HepG2 (cell line): ENCODE measurements around the gene ONECUT3. TPM values are rescaled to one million over a fixed set of nuclear protein-coding genes. Genes with fewer than 3 reads are reported as not detected.
"Not testable (repeated sequence)": the region's sequence is repeated elsewhere in the genome, so short reads cannot be mapped to it uniquely, and the experiment has no call there.

Experiments
- ATAC-seq: fragments of 200-7000 bp; cut with Tn5 transposase; 3 replicates; pipeline ENCODE4 v1.9.1; 2020; ENCODE audit warnings: mild to moderate bottlenecking, moderate library complexity
- BruUV-seq: library from RNA; stranded (reverse); fragments of 400-500 nt; replicated peaks from 2 replicates; lab custom pipeline; 2021; lab: Mats Ljungman, UMichigan
- CTCF ChIA-PET: fragments of 300-600 bp; formaldehyde crosslinking; extraction: SDS; loops from one replicate; lab custom pipeline; 2021; ENCODE audit warnings: low total read pairs, inconsistent platforms, low intra/inter-chr PET ratio; lab: Yijun Ruan, JAX
- POLR2A ChIA-PET: fragments of 350-600 bp; sonication (Branson Sonifier 250); formaldehyde crosslinking; loops from one replicate; lab custom pipeline; 2020; ENCODE audit warnings: antibody characterized with exemption, inconsistent platforms; lab: Yijun Ruan, JAX
- DNase-seq: peaks from one replicate; pipeline ENCODE4 v3.0.0-alpha.2; 2015; ENCODE audit warnings: low spot score
- FAIRE-seq: peaks from 3 replicates; lab custom pipeline; 2011; peaks lifted over from hg19 to GRCh38; lab: Jason Lieb, UNC
- H2AFZ ChIP-seq: one replicate; pipeline ENCODE4 v1.6.1; 2011; ENCODE audit warnings: low read length, inconsistent platforms
- H3K27ac ChIP-seq: fragments of 300-600 bp; 3 replicates; pipeline ENCODE4 v1.8.0; 2011; ENCODE audit warnings: mixed run types, mild to moderate bottlenecking, mixed read lengths, low read length, inconsistent platforms; ENCODE audit not compliant: insufficient read depth; ENCODE audit errors: extremely low read length
- H3K27me3 ChIP-seq, 2 experiments: fragments of 200-600 bp in 1 of 2; 2 replicates in 1 of 2; 3 replicates in 1 of 2; pipeline versions ENCODE4 v1.6.0 to v1.8.0; 2011; ENCODE audit warnings: low read length in 2 of 2, mild to moderate bottlenecking in 2 of 2, moderate library complexity in 2 of 2, inconsistent platforms in 1 of 2; ENCODE audit not compliant: insufficient read depth in 2 of 2, control insufficient read depth in 1 of 2
- H3K36me3 ChIP-seq, 2 experiments: fragments of 200-600 bp in 1 of 2; replicated peaks in 1 of 2; 2 replicates in 1 of 2; 3 replicates in 1 of 2; pipeline versions ENCODE4 v1.5.1 to v1.8.0; 2011; ENCODE audit warnings: low read length in 2 of 2, inconsistent platforms in 1 of 2; ENCODE audit not compliant: insufficient read depth in 2 of 2, control insufficient read depth in 1 of 2
- H3K4me1 ChIP-seq: 2 replicates; pipeline ENCODE4 v1.5.1; 2012; ENCODE audit warnings: low read length, inconsistent platforms; ENCODE audit not compliant: insufficient read depth
- H3K4me2 ChIP-seq: 2 replicates; pipeline ENCODE4 v1.6.0; 2011; ENCODE audit warnings: low read depth, low read length, inconsistent platforms
- H3K4me3 ChIP-seq, 3 experiments: fragments of 200-600 bp in 1 of 3; sonication (generic), shearing (Covaris generic) in 1 of 3; replicated peaks in 1 of 3; 2 replicates each; pipeline ENCODE4 v1.5.1; 2011 to 2016; ENCODE audit warnings: low read length in 3 of 3, inconsistent platforms in 2 of 3, low read depth in 2 of 3, mild to moderate bottlenecking in 2 of 3, control low read depth in 1 of 3, mixed read lengths in 1 of 3; ENCODE audit not compliant: insufficient read depth in 1 of 3
- H3K79me2 ChIP-seq: one replicate; pipeline ENCODE4 v1.6.1; 2011; ENCODE audit warnings: low read length, inconsistent platforms; ENCODE audit not compliant: insufficient read depth
- H3K9ac ChIP-seq: 2 replicates; pipeline ENCODE4 v1.6.0; 2011; ENCODE audit warnings: mild to moderate bottlenecking, low read depth, low read length, inconsistent platforms; ENCODE audit not compliant: insufficient read depth
- H3K9me3 ChIP-seq: 2 replicates; pipeline ENCODE4 v1.5.1; 2012; ENCODE audit warnings: mild to moderate bottlenecking, low read length
- H4K20me1 ChIP-seq: 2 replicates; pipeline ENCODE4 v1.6.0; 2011; ENCODE audit warnings: inconsistent platforms, mild to moderate bottlenecking, low read length, moderate library complexity; ENCODE audit not compliant: insufficient read depth
- HMGXB4 ChIP-seq, 2 experiments: sonication (generic) in 1 of 2; formaldehyde crosslinking in 1 of 2; IDR thresholded peaks; 2 replicates each; pipeline versions ENCODE4 v1.4.0 to v1.6.1; 2018 to 2020; ENCODE audit warnings: missing genetic modification reagents in 2 of 2, borderline replicate concordance in 1 of 2, low read depth in 1 of 2, mild to moderate bottlenecking in 1 of 2, missing biosample characterization in 1 of 2
- MTF2 ChIP-seq: sonication (generic); formaldehyde crosslinking; IDR thresholded peaks from 2 replicates; pipeline ENCODE4 v1.5.0; 2020; ENCODE audit warnings: missing genetic modification reagents, borderline replicate concordance
- WGBS: methylation state at CpG from one replicate; pipeline ENCODE4 v1.1.6; 2017; ENCODE audit warnings: low lambda C conversion rate; 5-methylcytosine and 5-hydroxymethylcytosine counted together
- in situ Hi-C: cut with HindIII; loops from 2 replicates; pipeline ENCODE4 v1.10.0; 2017; ENCODE audit warnings: low pct_unique_long_range_greater_than_20kb; ENCODE audit not compliant: extremely low pct_ligation_motif_present
- intact Hi-C: fragments of 100-400 bp; cut with micrococcal nuclease; formaldehyde crosslinking; loops from one replicate; pipeline ENCODE4 v1.10.0; 2022; ENCODE audit not compliant: unreplicated experiment
- polyA plus RNA-seq, 8 experiments: library from polyadenylated mRNA; depleted of rRNA in 3 of 8; stranded (reverse) in 7 of 8; unstranded in 1 of 8; fragments of >200 nt; fragmentation: Illumina TruSeq in 4 of 8; extraction: Trizol in 4 of 8; gene quantifications; 2 replicates each; pipeline versions ENCODE4 v1.2.1 to v1.2.3, GENCODE V29; 2011 to 2016; ENCODE audit warnings: low read depth in 4 of 8, missing spikeins in 1 of 8, mixed read lengths in 1 of 8; ENCODE audit not compliant: insufficient read depth in 1 of 8
- total RNA-seq, 5 experiments: library from RNA; depleted of rRNA; stranded (reverse); fragments of >200 nt; fragmentation: Illumina TruSeq; extraction: Trizol; gene quantifications; 2 replicates each; pipeline ENCODE4 v1.2.3, GENCODE V29; 2016; ENCODE audit warnings: low read depth in 1 of 5
- TF ChIP-seq, protein P1 (sequence below), 2 experiments: sonication (generic) in 1 of 2; formaldehyde crosslinking in 1 of 2; IDR thresholded peaks; 2 replicates each; pipeline versions ENCODE4 v1.4.0 to v1.6.1; 2016 to 2020; ENCODE audit warnings: borderline replicate concordance in 1 of 2, low read depth in 1 of 2, mild to moderate bottlenecking in 1 of 2, missing genetic modification reagents in 1 of 2

The ONECUT3 gene
- total and polyA plus RNA-seq, 2 of the 13 experiments (the other 11 are each of a cell fraction or from before 2014, with no cell fraction given): under 0.01 TPM; not detected in 1

- TF ChIP-seq, protein P1, sequence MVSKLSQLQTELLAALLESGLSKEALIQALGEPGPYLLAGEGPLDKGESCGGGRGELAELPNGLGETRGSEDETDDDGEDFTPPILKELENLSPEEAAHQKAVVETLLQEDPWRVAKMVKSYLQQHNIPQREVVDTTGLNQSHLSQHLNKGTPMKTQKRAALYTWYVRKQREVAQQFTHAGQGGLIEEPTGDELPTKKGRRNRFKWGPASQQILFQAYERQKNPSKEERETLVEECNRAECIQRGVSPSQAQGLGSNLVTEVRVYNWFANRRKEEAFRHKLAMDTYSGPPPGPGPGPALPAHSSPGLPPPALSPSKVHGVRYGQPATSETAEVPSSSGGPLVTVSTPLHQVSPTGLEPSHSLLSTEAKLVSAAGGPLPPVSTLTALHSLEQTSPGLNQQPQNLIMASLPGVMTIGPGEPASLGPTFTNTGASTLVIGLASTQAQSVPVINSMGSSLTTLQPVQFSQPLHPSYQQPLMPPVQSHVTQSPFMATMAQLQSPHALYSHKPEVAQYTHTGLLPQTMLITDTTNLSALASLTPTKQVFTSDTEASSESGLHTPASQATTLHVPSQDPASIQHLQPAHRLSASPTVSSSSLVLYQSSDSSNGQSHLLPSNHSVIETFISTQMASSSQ (IDR thresholded peaks at IDR 0.05; ENCODE audit: low read depth): no peak
- TF ChIP-seq, protein P1 (CRISPR knock-in tag; IDR thresholded peaks at IDR 0.05; ENCODE audit: borderline replicate concordance): no peak
- TF ChIP-seq MTF2: no peak
- no peak for TF ChIP-seq HMGXB4 (CRISPR knock-in tag; IDR thresholded peaks at IDR 0.05; ENCODE audit: borderline replicate concordance in 1 of 2, low read depth in 1 of 2)
Observed at GRCh38 chr19:1705367-1705766, 47.9 kb upstream of the ONECUT3 start (continued).

- WGBS: 19% methylated on average over 8 of the region's 14 CpGs
- in situ Hi-C loops, BruUV-seq: not testable (repeated sequence)
Observed at GRCh38 chr19:1706646-1707045, 46.7 kb upstream of the ONECUT3 start.

More at GRCh38 chr19:1706646-1707045, 46.7 kb upstream of the ONECUT3 start:
- H3K9me3 ChIP-seq, H3K4me1 ChIP-seq, H3K4me3 ChIP-seq, H2AFZ ChIP-seq, ATAC-seq, FAIRE-seq, H3K27ac ChIP-seq, intact Hi-C loops, H3K4me2 ChIP-seq, H3K27me3 ChIP-seq, H4K20me1 ChIP-seq, H3K9ac ChIP-seq, H3K36me3 ChIP-seq, H3K79me2 ChIP-seq, CTCF ChIA-PET, POLR2A ChIA-PET, DNase-seq: not testable (repeated sequence)
